ENCODE results near the gene SPSB3.

Gene SPSB3

GRCh38 chr16:1773703-1774447 is 8.5 kb downstream of the SPSB3 start:
- DNase-seq = peak; percentile 9 to 17

GRCh38 chr16:1772908-1773702 is 9.3 kb downstream of the SPSB3 start, which contains the start of gene MRPS34:
Gene MRPS34, minus strand, starts transcription at chr16:1773134. Its CDS starts 15 bp downstream, at chr16:1773119.
- peak; percentile 30 to 34 for DNase-seq

- DNase-seq = peak in 1 of 2 experiments; percentile 2
Observed at GRCh38 chr16:1772362-1772907, 9.9 kb downstream of the SPSB3 start, which contains the start of gene EME2. Gene EME2, plus strand, starts transcription at chr16:1772810. Its CDS starts 418 bp downstream, at chr16:1773228.

- DNase-seq = no peak
Observed at GRCh38 chr16:1771864-1772361, 10.5 kb downstream of the SPSB3 start.

- peak; percentile 5 for DNase-seq
Observed at GRCh38 chr16:1771188-1771863, 11.0 kb downstream of the SPSB3 start, which contains the start of gene NME3. Gene NME3, minus strand, starts transcription at chr16:1771543. Its CDS starts 9 bp downstream, at chr16:1771534.

GRCh38 chr16:1770328-1771187 is 11.8 kb downstream of the SPSB3 start:
- no peak for DNase-seq

GRCh38 chr16:1769402-1770300 is 12.7 kb downstream of the SPSB3 start:
- DNase-seq = no peak

- no peak for DNase-seq
Observed at GRCh38 chr16:1768767-1769401, 13.5 kb downstream of the SPSB3 start.

GRCh38 chr16:1768061-1768766 is 14.2 kb downstream of the SPSB3 start:
- DNase-seq = no peak

- no peak for DNase-seq
Observed at GRCh38 chr16:1767116-1767994, 15.0 kb downstream of the SPSB3 start.

GRCh38 chr16:1766701-1767100 is 15.7 kb downstream of the SPSB3 start:
- DNase-seq = no peak

GRCh38 chr16:1766231-1766630 is 16.1 kb downstream of the SPSB3 start:
- DNase-seq = no peak

- DNase-seq = no peak
Observed at GRCh38 chr16:1765826-1766225, 16.5 kb downstream of the SPSB3 start.

GRCh38 chr16:1764971-1765370 is 17.4 kb downstream of the SPSB3 start:
- DNase-seq = no peak

- peak in 1 of 2 experiments; percentile 1 for DNase-seq
Observed at GRCh38 chr16:1763521-1764511, 18.6 kb downstream of the SPSB3 start.

- no peak for DNase-seq
Observed at GRCh38 chr16:1762879-1763520, 19.4 kb downstream of the SPSB3 start.
